ENCODE measurements around the gene LRP1B. TPM values are rescaled to one million over a fixed set of nuclear protein-coding genes. Genes with fewer than 3 reads are reported as not detected.

Gene LRP1B
- total and polyA plus RNA-seq, 2 donors (not counting 1 experiment from before 2014, with no cell fraction given), result under 0.01 to 0.01 TPM

DNA sequence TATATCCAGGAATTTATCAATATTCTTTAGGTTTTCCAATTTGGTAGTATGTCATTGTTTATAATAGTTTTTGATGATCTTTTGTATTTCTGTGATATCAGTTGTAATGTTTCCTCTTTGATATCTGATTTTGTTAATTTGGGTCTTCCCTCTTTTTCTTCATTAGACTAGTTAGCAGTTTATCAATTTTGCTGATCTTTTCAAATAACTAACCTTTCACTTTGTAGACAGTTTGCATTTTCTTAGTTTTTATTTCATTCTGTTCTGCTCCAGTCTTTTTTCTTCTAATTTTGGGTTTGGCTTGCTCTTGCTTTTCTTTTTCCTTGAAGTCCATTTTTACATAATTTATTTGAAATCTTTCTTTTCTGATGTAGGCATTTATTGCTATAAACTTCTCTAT lies 824.4 kb downstream of the LRP1B start:
- TF ChIP-seq, protein P1, sequence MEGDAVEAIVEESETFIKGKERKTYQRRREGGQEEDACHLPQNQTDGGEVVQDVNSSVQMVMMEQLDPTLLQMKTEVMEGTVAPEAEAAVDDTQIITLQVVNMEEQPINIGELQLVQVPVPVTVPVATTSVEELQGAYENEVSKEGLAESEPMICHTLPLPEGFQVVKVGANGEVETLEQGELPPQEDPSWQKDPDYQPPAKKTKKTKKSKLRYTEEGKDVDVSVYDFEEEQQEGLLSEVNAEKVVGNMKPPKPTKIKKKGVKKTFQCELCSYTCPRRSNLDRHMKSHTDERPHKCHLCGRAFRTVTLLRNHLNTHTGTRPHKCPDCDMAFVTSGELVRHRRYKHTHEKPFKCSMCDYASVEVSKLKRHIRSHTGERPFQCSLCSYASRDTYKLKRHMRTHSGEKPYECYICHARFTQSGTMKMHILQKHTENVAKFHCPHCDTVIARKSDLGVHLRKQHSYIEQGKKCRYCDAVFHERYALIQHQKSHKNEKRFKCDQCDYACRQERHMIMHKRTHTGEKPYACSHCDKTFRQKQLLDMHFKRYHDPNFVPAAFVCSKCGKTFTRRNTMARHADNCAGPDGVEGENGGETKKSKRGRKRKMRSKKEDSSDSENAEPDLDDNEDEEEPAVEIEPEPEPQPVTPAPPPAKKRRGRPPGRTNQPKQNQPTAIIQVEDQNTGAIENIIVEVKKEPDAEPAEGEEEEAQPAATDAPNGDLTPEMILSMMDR (conservative IDR thresholded peaks at IDR 0.05 in 1 of 2, IDR thresholded peaks at IDR 0.05 in 1 of 2; ENCODE audit: low read depth in 1 of 2, low read length in 2 of 2), result no peak
- no peak for TF ChIP-seq EZH2 (IDR thresholded peaks at IDR 0.05; ENCODE audit: low read length, missing control alignments)
- Histone ChIP-seq H3K4me1 (ENCODE audit: control insufficient read depth, extremely low read depth, insufficient read depth, low read length) (no peaks in the 10 kb centered on the region), H2AFZ (ENCODE audit: low read length) (no peak overlapping the region), H3K9me3 (ENCODE audit: control insufficient read depth, insufficient read depth, low read depth, low read length) (no peaks in the 10 kb centered on the region), H3K27me3 (ENCODE audit: control insufficient read depth, insufficient read depth, low read length) (no peaks in the 10 kb centered on the region), H3K79me2 (ENCODE audit: control insufficient read depth, insufficient read depth, low read length) (no peaks in the 10 kb centered on the region), H3K36me3 (ENCODE audit: control insufficient read depth, insufficient read depth, low read length) (no peaks in the 10 kb centered on the region), H3K4me3 (replicated peaks in 1 of 4; ENCODE audit: control extremely low read depth in 1 of 4, insufficient read depth in 1 of 4, low read depth in 3 of 4, low read length in 4 of 4) (no peak overlapping the region), H4K20me1 (ENCODE audit: control insufficient read depth, extremely low read depth, insufficient read depth, low read length) (no peaks in the 10 kb centered on the region), H3K9ac (ENCODE audit: insufficient read depth, low read length) (no peak overlapping the region), H3K27ac (ENCODE audit: insufficient read depth, low read length) (no peak overlapping the region), H3K4me2 (ENCODE audit: extremely low read depth, insufficient read depth, low read length) (no peak overlapping the region)
- no peak for DNase-seq (ENCODE audit: low read depth in 2 of 2)

GRCh38 chr2:141301551-141301950 lies 829.3 kb downstream of the LRP1B start:
- Histone ChIP-seq H3K27ac (ENCODE audit: insufficient read depth, low read length) (no peak overlapping the region), H3K9ac (ENCODE audit: insufficient read depth, low read length) (no peak overlapping the region), H3K9me3 (ENCODE audit: control insufficient read depth, insufficient read depth, low read depth, low read length) (no peaks in the 10 kb centered on the region), H3K4me1 (ENCODE audit: control insufficient read depth, extremely low read depth, insufficient read depth, low read length) (no peaks in the 10 kb centered on the region), H3K27me3 (ENCODE audit: control insufficient read depth, insufficient read depth, low read length) (no peaks in the 10 kb centered on the region), H3K4me3 (replicated peaks in 1 of 4; ENCODE audit: control extremely low read depth in 1 of 4, insufficient read depth in 1 of 4, low read depth in 3 of 4, low read length in 4 of 4) (no peak overlapping the region), H3K4me2 (ENCODE audit: extremely low read depth, insufficient read depth, low read length) (no peak overlapping the region), H4K20me1 (ENCODE audit: control insufficient read depth, extremely low read depth, insufficient read depth, low read length) (no peaks in the 10 kb centered on the region), H2AFZ (ENCODE audit: low read length) (no peak overlapping the region), H3K79me2 (ENCODE audit: control insufficient read depth, insufficient read depth, low read length) (no peaks in the 10 kb centered on the region), H3K36me3 (ENCODE audit: control insufficient read depth, insufficient read depth, low read length) (no peaks in the 10 kb centered on the region)
- DNase-seq (ENCODE audit: low read depth in 2 of 2), result no peak
- TF ChIP-seq, protein P1 (conservative IDR thresholded peaks at IDR 0.05 in 1 of 2, IDR thresholded peaks at IDR 0.05 in 1 of 2; ENCODE audit: low read depth in 1 of 2, low read length in 2 of 2), result no peak
- TF ChIP-seq EZH2 (IDR thresholded peaks at IDR 0.05; ENCODE audit: low read length, missing control alignments), result no peak

GRCh38 chr2:141280037-141280436 lies 850.8 kb downstream of the LRP1B start:
- Histone ChIP-seq H3K4me3 (replicated peaks in 1 of 4; ENCODE audit: control extremely low read depth in 1 of 4, insufficient read depth in 1 of 4, low read depth in 3 of 4, low read length in 4 of 4) (no peak overlapping the region), H4K20me1 (ENCODE audit: control insufficient read depth, extremely low read depth, insufficient read depth, low read length) (no peaks in the 10 kb centered on the region), H2AFZ (ENCODE audit: low read length) (no peak overlapping the region), H3K79me2 (ENCODE audit: control insufficient read depth, insufficient read depth, low read length) (no peaks in the 10 kb centered on the region), H3K4me1 (ENCODE audit: control insufficient read depth, extremely low read depth, insufficient read depth, low read length) (no peaks in the 10 kb centered on the region), H3K9ac (ENCODE audit: insufficient read depth, low read length) (no peak overlapping the region), H3K27me3 (ENCODE audit: control insufficient read depth, insufficient read depth, low read length) (no peaks in the 10 kb centered on the region), H3K4me2 (ENCODE audit: extremely low read depth, insufficient read depth, low read length) (no peak overlapping the region), H3K36me3 (ENCODE audit: control insufficient read depth, insufficient read depth, low read length) (no peaks in the 10 kb centered on the region), H3K27ac (ENCODE audit: insufficient read depth, low read length) (no peak overlapping the region), H3K9me3 (ENCODE audit: control insufficient read depth, insufficient read depth, low read depth, low read length) (no peaks in the 10 kb centered on the region)
- TF ChIP-seq, protein P1 (conservative IDR thresholded peaks at IDR 0.05 in 1 of 2, IDR thresholded peaks at IDR 0.05 in 1 of 2; ENCODE audit: low read depth in 1 of 2, low read length in 2 of 2), result no peak
- TF ChIP-seq EZH2 (IDR thresholded peaks at IDR 0.05; ENCODE audit: low read length, missing control alignments), result no peak
- no peak for DNase-seq (ENCODE audit: low read depth in 2 of 2)

Measured in fibroblast of lung (primary cell).